MG63 (cell line): ENCODE results near the gene ABHD6. TPM values are rescaled to one million over a fixed set of nuclear protein-coding genes. Genes with fewer than 3 reads are reported as not detected.
"Not testable (repeated sequence)": the region's sequence is repeated elsewhere in the genome, so short reads cannot be mapped to it uniquely, and the experiment has no call there.

Source experiments
- DNase-seq: peaks from one replicate; pipeline ENCODE4 v3.0.0-alpha.2; 2020
- H3K27me3 ChIP-seq: fragments of 250-450 bp; sonication (Bioruptor Pico); 2 replicates; pipeline ENCODE4 v1.5.1; 2020; ENCODE audit warnings: mild to moderate bottlenecking, moderate library complexity
- H3K36me3 ChIP-seq: fragments of 250-450 bp; sonication (Bioruptor Pico); 2 replicates; pipeline ENCODE4 v1.5.1; 2020; ENCODE audit warnings: mild to moderate bottlenecking, moderate library complexity
- H3K4me3 ChIP-seq: fragments of 250-450 bp; sonication (Bioruptor Pico); 2 replicates; pipeline ENCODE4 v1.5.1; 2020; ENCODE audit warnings: mild to moderate bottlenecking, moderate library complexity
- H3K9me3 ChIP-seq: fragments of 250-450 bp; sonication (Bioruptor Pico); 2 replicates; pipeline ENCODE4 v1.5.1; 2020; ENCODE audit warnings: mild to moderate bottlenecking, moderate library complexity
- total RNA-seq: library from RNA; depleted of rRNA; stranded (reverse); fragments of >200 nt; shearing (Covaris generic); gene quantifications from 2 replicates; pipeline ENCODE4 v1.2.3, GENCODE V29; 2014; ENCODE audit warnings: low replicate concordance

ABHD6 gene
- total RNA-seq, 1 experiment from 2014 or later: 2.1 TPM

DNA sequence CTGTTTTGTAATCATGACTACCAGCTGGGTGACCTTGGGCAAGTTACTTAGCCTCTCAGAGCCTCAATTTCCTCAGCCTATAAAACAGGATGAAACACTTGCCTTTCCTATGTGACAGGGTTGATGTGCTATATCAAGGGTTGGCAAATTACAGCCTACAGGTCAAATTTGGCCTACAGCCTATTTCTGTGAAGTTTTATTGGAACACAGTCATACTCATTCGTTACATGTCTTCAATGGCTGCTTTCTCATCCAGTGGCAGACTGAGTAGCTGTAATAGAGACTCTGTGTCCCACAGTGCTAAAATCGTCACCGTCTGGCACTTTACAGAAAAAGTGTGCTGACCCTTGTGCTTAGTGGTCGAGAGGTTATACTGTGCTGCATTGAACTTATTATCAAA is 16.6 kb downstream of the ABHD6 start:
- H3K4me3 ChIP-seq: no peak overlapping the region
- H3K27me3 ChIP-seq: no peaks in the 10 kb centered on the region
- no peak for DNase-seq
- no peaks in the 10 kb centered on the region for H3K9me3 ChIP-seq
- H3K36me3 ChIP-seq: no peaks in the 10 kb centered on the region

DNA sequence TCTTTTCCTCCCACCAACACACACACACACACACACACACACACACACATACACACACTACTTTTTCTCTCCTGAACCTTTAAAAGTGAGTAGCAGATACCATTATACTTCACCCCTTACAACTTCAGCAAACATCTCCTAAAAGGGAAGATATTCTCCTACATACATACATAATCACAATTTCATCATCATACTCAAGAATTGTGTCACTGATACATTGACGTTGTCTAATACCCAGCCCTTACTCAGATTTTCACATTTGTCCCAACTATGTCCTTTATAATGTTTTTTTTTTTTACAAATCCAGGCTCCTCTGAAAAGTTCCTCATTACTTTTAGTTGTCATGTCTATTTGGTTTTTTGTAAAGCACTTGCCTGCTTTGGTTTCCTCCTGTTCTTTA is 18.5 kb downstream of the ABHD6 start:
- Histone ChIP-seq H3K27me3 (no peaks in the 10 kb centered on the region), H3K4me3 (no peak overlapping the region), H3K36me3 (no peaks in the 10 kb centered on the region), H3K9me3 (no peaks in the 10 kb centered on the region)
- DNase-seq: no peak

DNA sequence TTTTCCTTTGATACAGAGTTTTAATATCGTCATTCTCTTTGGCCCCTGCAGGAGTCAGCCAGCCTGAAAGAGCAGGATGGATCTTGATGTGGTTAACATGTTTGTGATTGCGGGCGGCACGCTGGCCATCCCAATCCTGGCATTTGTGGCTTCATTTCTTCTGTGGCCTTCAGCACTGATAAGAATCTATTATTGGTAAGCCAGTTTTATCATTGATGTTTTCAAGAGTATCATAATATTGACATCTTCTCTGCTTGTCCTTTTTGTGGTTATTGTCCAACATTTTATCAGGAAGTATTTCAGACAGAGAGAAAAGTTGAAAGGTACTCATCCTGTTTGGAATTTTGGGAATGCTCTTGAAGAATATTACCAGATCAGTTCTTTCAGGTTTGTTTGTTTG is 18.9 kb downstream of the ABHD6 start:
- Histone ChIP-seq H3K36me3 (no peaks in the 10 kb centered on the region), H3K9me3 (no peaks in the 10 kb centered on the region), H3K27me3 (no peaks in the 10 kb centered on the region), H3K4me3 (no peak overlapping the region)
- DNase-seq: no peak

DNA sequence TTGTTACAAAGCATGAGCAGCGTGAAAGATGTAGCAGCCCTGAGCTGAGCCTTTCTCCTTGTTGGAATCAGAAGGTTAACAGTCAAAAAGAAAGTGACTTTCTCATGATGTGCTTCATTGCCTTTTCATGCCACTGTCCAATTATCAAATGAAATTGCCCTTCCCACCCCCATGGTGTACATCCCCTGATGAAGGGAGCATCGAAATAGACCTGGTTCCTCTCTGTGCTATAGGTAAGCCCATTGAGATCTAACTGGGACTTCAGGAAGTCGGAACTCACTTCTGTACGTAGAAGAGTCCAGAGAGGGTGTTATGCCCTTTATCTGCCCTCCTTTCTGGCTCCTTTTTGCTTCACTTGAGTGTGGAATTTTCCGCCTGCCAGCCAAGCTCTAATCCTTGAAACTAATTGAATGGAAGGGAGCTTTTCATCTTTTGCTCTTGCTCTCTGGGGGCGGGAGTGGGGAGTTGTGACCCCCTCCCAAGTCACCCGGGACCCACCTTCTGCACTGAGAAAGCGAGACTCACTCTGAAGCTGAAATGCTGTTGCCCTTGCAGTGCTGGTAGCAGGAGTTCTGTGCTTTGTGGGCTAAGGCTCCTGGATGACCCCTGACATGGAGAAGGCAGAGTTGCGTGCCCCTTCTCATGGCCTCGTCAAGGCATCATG is 20.9 kb downstream of the ABHD6 start:
- DNase-seq: no peak
- no peak overlapping the region for H3K4me3 ChIP-seq
- no peaks in the 10 kb centered on the region for H3K9me3 ChIP-seq
- H3K36me3 ChIP-seq: no peaks in the 10 kb centered on the region
- no peaks in the 10 kb centered on the region for H3K27me3 ChIP-seq

DNA sequence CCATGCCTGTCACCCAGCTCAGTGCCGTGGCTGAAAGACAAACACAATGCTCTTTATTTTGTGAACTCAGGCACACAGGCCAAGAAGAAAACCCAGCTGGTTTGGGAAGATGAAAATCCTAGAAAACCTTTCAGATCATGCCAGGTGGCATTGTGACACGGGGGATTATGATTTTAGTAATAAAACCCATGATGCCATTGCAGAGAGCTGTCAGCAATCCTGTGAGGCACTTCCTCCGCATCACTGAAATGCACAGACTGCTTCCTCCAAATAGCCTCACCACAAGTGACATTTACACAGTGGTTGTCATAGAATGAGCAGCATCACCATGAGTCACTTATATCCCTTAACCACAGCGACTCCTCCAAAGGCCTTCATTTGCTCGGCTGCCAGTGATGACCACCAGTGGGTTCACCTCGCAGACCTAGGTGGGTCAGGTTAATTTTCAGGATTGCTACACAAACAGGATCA is 22.7 kb downstream of the ABHD6 start:
- Histone ChIP-seq H3K4me3 (no peak overlapping the region), H3K9me3 (no peaks in the 10 kb centered on the region), H3K36me3 (no peaks in the 10 kb centered on the region), H3K27me3 (no peaks in the 10 kb centered on the region)
- peak; percentile 20 for DNase-seq

DNA sequence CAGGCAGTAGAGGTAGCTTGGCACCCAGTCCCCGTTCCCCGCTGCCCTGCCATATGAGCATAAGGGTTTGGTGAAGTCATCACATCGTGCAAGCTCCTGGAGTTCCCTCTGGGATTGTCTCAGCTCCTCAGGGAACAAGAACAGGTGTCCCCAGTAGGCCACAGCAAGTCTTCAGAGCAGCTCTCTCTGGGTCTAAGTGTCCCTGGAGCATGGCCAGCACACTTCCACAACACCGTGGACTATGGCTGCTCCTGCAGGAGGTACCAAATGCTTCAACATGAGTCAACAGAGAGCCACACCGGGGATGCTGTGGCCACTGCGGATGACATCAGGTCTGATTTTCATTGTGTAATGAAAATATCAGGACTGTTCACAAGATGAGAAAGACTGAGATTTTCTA is 23.1 kb downstream of the ABHD6 start:
- H3K4me3 ChIP-seq: no peak overlapping the region
- peak; percentile 6 for DNase-seq
- no peaks in the 10 kb centered on the region for H3K36me3 ChIP-seq
- no peaks in the 10 kb centered on the region for H3K9me3 ChIP-seq
- H3K27me3 ChIP-seq: no peaks in the 10 kb centered on the region

DNA sequence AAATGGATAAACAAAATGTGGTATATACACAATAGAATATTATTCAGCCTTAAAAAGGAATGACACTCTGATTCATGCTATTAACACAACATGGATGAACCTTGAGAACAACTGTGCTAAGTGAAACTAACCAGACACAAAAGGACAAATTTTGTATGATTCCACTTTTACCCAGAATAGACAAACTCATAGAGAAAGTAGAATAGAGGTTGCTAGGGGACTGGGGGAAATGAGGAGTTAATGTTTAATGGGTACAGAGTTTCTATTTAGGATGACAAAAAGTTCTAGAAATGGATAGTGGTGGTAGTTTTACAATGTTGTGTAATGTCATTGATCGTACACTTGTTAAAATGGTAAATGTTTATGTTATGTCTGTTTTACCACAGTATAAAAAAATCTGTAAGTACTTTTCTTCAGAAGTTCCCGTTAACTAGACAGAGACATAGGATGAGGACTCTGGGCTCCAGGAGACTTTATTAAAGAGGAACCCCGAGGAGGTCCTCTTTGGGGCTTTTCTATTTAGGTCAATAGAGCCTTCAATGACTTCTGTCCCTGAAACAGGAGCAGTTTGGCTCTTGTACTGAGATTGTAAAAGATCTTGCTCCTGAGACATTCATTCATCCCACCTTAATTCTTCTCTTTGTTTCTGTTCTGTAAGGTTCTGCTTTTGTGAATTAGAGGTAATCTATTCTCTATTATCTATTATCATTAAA is 24.5 kb downstream of the ABHD6 start:
- no peaks in the 10 kb centered on the region for H3K9me3 ChIP-seq
- DNase-seq: no peak
- no peaks in the 10 kb centered on the region for H3K27me3 ChIP-seq

DNA sequence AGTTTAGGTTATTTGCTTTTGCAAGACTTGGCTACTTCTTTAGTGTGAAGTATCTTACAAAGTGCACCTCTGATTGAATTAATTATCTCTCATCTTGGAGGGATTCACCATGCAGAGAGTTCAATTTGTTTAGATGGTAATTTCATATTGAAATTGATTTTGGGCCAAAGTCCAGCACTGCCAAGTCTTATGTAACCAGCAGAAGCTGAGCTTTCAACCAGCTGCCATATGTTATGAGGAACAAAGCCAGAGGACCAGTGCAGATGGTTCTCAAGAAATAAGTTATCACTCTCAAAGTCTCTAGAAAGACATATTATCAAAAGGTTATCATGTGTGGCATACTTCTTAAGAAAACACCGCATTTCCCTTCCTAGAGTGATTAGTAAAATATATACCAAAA is 29.0 kb downstream of the ABHD6 start:
- H3K9me3 ChIP-seq: no peaks in the 10 kb centered on the region
- H3K4me3 ChIP-seq: no peak overlapping the region
- H3K36me3 ChIP-seq: no peaks in the 10 kb centered on the region
- DNase-seq: no peak
- no peaks in the 10 kb centered on the region for H3K27me3 ChIP-seq

More for the DNA sequence above, 24.5 kb downstream of the ABHD6 start:
- H3K4me3 ChIP-seq: no peak overlapping the region
- H3K36me3 ChIP-seq: no peaks in the 10 kb centered on the region

DNA sequence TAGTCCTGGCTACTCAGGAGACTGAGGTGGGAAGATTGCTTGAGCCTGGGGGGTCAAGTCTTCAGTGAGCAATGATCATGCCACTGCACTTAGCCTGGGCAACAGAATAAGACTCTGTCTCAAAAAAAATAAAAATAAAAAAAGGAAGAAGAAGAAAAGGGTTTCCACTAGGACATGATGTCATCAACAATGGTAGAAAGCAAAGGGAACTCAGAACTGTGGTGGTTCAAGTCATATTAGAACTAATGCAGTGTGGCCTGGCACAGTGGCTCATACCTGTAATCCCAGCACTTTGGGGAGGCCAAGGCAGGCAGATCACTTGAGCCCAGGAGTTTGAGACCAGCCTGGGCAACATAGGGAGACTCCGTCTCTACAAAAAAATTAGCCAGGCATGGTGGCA is 30.0 kb downstream of the ABHD6 start:
- not testable (repeated sequence) for H3K36me3 ChIP-seq, DNase-seq, H3K9me3 ChIP-seq, H3K27me3 ChIP-seq, H3K4me3 ChIP-seq

DNA sequence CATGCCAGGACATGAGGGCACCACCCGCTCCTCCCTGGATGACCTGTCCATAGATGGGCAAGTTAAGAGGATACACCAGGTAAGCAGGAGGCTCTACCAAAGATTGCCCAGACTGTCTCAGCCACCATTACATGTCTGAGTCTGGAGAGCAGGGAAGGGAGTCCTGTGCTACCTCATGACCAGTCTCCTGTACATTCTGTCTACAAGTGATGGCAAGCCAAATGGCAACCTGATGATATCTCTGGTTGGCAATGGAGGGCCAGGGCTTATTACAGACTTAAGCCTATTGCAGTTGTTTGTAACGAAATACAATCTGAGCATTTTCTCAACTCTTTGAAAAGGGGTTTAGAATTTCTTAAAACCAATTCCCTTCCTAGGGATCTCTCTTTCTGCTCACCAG is 31.8 kb downstream of the ABHD6 start:
- H3K27me3 ChIP-seq: no peaks in the 10 kb centered on the region
- no peaks in the 10 kb centered on the region for H3K9me3 ChIP-seq
- H3K36me3 ChIP-seq: no peaks in the 10 kb centered on the region
- no peak overlapping the region for H3K4me3 ChIP-seq
- no peak for DNase-seq

DNA sequence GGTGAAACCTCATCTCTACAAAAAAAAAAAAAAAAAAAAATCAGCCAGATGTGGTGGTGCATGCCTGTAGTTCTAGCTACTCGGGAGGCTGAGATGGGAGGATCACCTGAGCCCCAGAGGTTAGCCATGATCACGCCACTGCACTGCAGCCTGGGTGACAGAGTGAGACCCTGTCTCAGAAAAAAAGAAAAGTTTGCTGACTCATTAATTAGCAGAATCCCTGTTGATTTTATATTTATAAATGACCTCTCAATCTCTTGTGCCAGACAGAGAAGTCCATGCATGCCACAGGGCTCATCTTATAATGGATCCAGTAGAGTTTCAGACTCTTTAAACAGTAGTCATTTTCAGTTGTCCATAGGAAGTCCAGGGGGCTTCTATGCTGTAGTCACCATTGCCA is 32.9 kb downstream of the ABHD6 start:
- no peaks in the 10 kb centered on the region for H3K27me3 ChIP-seq
- H3K36me3 ChIP-seq: no peaks in the 10 kb centered on the region
- H3K4me3 ChIP-seq: no peak overlapping the region
- DNase-seq: no peak
- no peaks in the 10 kb centered on the region for H3K9me3 ChIP-seq

DNA sequence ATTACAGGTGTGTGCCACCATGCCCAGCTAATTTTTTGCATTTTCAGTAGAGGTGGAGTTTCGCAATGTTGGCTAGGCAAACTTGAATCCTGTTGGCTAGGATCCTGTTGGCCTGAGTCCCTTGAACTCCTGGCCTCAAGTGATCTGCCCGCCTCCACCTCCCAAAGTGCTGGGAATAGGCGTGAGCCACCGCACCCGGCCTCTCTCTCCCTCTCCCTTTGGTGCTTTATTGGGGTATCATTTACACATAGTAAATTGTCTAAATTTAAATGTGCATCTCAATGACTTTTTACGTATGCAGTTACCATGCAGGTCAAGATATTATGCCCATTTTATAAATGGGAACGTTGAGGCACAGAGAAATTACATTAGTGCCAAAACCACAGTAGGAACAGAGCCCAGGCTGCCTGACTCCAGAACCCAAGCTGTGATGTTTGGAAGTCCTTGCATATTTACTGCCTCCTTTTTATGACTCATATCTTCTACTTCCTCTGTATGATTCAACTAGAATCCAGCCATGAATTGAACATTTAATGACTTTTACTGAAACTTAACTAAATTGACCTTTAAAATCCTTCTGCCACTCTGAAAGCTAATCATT is 34.4 kb downstream of the ABHD6 start:
- Histone ChIP-seq H3K36me3 (no peaks in the 10 kb centered on the region), H3K27me3 (no peaks in the 10 kb centered on the region), H3K4me3 (no peak overlapping the region), H3K9me3 (no peaks in the 10 kb centered on the region)
- peak; percentile 61 for DNase-seq

DNA sequence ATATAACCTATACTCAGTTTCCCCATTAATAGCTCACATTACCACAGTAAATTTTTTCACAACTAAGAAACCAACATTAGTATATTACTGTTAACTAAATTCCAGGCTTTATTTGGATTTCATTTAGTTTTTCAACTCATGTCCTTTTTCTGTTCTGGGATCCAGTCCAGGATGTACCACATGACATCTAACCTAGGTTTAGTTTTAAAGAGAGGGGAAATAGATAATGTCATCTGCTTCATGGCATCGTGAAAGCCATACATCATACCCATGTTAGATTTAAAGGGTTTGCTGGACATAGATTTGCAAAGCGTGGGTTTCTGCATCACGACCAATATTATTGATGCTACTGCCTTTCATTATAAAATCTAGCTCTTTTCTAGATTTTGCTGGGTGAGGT is 35.3 kb downstream of the ABHD6 start:
- Histone ChIP-seq H3K4me3 (no peak overlapping the region), H3K27me3 (no peaks in the 10 kb centered on the region), H3K9me3 (no peaks in the 10 kb centered on the region), H3K36me3 (no peaks in the 10 kb centered on the region)
- no peak for DNase-seq

DNA sequence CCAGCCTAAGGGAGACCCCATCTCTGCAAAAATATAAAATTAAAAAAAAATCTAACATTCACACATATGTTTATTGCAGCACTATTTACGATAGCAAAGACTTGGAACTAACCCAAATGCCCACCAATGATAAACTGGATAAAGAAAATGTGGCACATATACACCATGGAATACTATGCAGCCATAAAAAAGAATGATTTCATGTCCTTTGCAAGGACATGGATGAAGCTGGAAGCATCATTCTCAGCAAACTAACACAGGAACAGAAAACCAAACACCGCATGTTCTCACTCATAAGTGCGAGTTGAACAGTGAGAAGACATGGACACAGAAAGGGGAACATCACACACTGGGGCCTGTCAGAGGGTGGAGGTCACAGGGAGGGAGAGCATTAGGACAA is 35.8 kb downstream of the ABHD6 start:
- H3K27me3 ChIP-seq, H3K9me3 ChIP-seq, H3K4me3 ChIP-seq, H3K36me3 ChIP-seq, DNase-seq: not testable (repeated sequence)

DNA sequence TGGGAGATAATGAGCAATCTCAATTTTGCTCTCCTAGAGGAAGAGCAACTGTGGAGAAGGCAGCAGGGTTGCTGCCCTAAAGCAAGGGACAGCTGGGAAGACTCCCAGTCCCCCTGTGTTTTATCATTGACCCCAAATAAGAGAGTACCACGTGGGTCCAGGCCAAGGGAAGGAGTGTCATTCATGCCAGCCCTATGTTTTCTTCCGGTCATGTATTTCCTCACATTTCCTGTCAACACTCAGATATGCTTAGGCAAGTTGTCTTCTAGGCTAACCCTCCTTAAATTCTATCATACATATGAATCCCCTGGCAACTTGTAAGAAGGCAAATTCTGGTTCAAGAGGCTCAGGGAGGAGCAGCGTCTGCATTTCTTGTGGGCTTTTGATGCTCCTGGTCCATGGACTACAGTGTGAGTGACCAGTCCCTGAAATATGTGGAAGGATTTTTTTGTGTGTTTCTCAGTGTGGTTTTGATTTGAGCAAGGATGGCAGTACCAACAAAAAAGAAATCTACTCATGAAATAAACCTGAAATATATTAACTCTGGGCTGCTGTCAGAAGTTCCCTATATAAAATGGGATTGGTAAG is 36.5 kb downstream of the ABHD6 start:
- H3K27me3 ChIP-seq: no peaks in the 10 kb centered on the region
- no peak overlapping the region for H3K4me3 ChIP-seq
- no peak for DNase-seq
- H3K36me3 ChIP-seq: no peaks in the 10 kb centered on the region
- no peaks in the 10 kb centered on the region for H3K9me3 ChIP-seq

DNA sequence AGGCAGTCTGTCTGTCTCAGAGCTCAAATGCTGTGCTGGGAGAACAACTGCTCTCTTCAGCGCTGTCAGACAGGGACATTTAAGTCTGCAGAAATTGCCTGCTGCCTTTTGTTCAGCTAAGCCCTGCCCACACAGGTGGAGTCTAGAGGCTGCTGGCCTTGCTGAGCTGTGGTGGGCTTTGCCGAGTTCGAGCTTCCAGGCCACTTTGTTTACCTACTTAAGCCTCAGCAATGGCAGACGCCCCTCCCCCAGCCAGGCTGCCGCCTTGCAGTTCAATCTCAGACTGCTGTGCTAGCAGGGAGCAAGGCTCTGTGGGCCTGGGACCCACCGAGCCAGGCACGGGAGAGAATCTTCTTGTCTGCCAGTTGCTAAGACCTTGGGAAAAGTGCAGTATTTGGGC is 43.5 kb downstream of the ABHD6 start:
- Histone ChIP-seq H3K36me3 (no peaks in the 10 kb centered on the region), H3K4me3 (no peak overlapping the region), H3K27me3 (no peaks in the 10 kb centered on the region), H3K9me3 (no peaks in the 10 kb centered on the region)
- no peak for DNase-seq

DNA sequence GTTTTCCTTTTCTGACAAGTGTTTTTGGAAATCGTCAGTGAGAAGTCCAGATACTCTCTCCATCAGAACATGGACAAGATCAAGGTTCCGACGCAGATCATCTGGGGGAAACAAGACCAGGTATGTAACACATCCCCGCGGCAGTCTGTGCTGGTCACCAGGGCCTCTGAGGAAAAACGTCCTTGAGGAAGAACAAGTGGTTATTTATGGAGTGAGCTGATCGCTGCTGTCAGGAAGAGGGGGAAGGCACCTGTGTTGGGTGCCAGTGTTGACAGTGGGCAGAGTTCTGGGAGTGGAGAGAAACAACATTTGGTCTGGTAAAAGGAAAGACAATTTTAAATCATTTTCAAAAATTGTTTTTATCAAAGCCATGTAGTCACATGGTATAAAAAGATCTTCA is 47.7 kb downstream of the ABHD6 start:
- no peak overlapping the region for H3K4me3 ChIP-seq
- H3K27me3 ChIP-seq: no peaks in the 10 kb centered on the region
- DNase-seq: no peak
- no peaks in the 10 kb centered on the region for H3K36me3 ChIP-seq
- no peaks in the 10 kb centered on the region for H3K9me3 ChIP-seq

DNA sequence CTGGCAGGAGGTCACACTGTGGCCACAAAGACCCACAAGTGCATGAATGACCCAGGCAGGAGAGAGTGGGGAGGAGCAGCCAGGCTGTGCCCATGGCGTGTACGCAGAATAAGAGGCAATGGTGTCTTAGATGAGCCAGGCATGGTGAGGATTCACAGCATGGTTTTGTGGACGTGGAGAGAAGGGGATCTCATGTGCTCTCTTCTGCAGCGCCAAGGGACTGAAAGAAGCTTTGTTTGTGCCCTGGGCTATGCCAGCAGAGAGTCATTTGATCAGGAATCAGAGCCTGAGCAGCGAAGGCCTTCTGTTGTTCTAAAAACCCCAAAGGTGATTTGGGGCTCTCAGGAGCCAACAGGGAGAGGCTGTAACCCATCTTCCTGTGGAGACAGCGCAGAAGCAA is 49.8 kb downstream of the ABHD6 start:
- Histone ChIP-seq H3K36me3 (no peaks in the 10 kb centered on the region), H3K9me3 (no peaks in the 10 kb centered on the region), H3K27me3 (no peaks in the 10 kb centered on the region), H3K4me3 (no peak overlapping the region)
- DNase-seq: no peak
